Left hindlimb (tissue), 1 donor: ENCODE results near the gene RIMS1.
"Not testable (repeated sequence)": the region's sequence is repeated elsewhere in the genome, so short reads cannot be mapped to it uniquely, and the experiment has no call there.

Experiments used
- DNase-seq: peaks from one replicate; pipeline ENCODE4 v3.0.0-alpha.2; 2018

Gene RIMS1

DNA sequence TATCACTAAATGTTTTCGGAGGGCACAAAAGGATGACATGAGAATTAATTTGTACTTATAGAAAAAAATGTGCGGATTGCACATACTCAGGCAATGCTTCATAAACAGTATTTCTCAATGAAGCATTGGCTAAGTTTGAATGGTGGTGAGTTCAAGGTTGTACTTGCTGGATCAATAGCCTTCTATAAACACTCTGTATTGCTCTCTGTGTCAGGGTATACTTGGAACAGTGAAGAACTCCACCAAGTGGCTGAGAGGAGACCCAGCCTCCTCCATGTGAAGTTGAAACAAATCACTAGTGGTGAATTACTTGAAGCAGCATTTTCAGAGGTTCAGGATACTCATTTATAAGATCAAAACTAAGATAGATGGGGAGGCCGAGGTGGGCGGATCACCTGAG, 360.6 kb downstream of the RIMS1 start:
- DNase-seq = no peak

DNA sequence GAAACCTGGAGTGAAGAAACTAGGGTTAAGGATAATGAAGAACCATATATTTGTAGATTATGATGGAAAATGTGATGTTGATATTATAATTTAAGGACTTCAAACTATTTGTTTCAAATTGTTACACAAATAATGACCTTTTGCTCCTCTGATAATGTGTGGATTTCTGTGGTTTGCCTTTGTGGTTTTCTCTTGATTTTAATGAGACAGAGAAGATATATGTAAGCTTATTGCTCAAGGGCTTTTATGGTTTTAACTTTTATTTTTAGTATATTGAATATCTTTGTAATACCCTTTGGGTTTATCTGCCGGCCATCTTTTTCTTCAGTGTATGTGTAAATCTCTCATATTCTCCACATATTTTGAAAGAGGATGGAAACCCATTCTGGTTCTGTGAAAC, 362.3 kb downstream of the RIMS1 start:
- no peak for DNase-seq

DNA sequence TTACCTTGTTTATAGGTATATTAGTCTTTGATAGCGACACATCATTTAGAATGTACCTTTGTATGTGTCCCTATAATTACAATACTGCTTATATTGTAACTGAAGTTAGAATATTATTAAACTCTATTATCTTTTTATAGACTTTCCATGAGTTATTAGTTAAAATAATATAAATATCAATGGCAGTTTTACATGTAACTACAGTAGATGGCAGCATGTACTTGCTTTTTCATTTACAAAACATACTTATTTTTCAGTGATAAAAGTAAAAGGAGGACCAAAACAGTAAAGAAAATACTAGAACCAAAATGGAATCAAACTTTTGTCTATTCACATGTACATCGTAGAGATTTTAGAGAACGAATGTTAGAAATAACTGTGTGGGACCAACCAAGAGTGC, 364.3 kb downstream of the RIMS1 start:
- DNase-seq = no peak

DNA sequence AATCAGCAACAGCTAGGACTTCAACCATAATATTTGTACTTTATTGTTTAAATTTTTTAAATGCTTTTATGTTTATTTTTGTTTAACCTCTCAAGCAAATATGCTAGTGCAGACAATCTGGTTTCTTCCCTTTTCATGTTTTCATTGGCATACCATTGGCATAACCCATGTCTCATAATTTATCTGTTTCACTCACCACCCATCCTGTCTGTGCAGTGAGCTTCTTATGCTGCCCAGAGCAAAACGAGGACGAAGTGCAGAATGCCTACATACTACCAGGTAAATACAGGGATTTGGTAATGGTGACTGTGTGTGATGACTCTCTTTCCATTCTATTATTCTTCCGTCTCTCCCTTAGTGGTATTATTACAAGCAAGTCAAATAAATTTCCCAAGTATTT, 374.1 kb downstream of the RIMS1 start:
- DNase-seq = no peak

DNA sequence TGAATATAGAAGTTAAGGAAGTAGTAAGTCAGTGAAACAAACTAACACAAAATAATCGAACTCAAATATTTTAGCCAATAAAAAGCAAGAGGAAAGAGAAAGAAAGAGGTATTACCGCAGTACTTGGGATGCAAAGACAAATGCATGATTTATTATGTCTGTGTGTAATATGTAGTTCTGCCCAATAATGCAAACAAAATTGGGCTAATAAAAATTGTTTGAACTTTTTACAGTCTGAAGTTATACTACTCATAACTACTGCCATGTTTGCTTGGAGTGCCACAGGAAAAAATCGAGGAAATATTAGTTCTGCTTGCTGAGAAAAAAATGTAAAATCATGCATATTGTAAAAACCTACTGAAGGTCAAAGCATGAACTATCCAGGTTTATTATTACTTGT, 375.2 kb downstream of the RIMS1 start:
- no peak for DNase-seq

DNA sequence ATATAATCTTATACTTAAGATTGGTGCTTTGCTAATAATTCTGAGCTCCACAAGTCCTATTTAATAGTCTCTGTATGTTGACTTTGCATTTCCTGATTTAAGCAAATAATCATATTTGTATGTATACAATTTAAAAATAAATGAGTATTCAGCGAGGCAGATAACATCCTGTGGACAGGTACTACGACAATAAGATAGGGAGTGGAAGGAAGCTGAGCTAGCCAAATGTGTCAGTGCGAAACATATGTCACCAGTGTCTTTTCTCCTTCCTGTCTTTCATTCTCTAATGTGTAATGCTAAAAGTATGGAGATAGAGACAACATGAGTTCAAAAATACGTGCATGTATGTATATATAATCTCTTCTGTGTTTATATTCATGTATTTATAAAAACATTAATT, 375.9 kb downstream of the RIMS1 start:
- DNase-seq = no peak

DNA sequence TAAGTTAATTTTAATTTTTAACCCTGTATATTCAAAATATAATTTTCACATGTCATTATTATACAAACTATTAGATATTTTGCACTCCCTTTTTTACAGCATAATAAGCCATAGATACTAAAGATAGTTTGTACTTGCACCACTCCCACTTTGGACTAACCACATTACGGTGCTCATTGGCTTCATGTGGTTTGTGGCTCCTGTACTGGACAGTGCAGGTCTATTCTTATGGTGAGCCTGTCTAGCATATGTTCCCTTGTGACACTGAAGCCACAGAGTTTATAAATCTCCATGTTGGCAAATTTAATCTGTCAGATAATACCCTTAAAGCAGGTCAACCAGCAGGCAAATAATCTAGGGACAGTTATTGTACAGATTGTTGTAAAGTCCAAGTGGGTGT, 381.1 kb downstream of the RIMS1 start:
- DNase-seq = no peak

DNA sequence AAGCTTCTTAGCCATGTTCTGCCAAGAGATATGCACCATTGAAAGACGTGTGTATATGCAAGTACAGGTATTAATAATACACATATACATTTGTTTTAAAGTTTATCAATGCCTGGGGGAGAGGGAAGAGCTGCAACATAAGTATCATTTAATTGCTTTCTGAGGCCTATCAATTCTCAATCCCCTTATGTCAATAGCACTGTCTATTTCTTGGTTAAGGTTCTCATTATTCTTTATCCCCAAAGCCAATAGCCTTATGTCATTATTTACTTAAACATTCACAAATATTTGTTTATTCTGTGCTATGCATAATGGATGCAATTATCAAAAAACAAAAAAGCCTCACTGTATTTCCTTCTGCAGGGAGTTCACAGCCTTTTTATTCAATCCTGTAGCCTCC, 385.2 kb downstream of the RIMS1 start:
- DNase-seq = no peak

DNA sequence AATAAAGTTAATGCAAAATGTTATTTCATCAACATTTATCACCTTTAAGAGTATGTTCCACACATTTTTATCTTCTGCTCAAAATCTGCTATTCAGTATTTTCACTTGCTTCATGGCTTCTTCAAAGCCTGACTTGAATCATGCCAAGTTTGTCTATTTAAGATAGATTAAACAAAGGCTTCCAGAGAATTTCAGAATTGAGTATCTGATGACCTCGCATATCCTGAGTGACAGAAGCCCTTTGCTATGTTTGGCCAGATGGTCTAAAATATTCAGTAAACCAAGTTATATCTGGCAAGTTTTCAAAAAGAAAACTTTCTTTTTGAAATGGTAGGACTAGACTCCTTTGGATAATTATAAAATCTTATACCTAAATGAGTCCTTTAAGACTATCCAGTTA, 386.6 kb downstream of the RIMS1 start:
- DNase-seq = no peak

DNA sequence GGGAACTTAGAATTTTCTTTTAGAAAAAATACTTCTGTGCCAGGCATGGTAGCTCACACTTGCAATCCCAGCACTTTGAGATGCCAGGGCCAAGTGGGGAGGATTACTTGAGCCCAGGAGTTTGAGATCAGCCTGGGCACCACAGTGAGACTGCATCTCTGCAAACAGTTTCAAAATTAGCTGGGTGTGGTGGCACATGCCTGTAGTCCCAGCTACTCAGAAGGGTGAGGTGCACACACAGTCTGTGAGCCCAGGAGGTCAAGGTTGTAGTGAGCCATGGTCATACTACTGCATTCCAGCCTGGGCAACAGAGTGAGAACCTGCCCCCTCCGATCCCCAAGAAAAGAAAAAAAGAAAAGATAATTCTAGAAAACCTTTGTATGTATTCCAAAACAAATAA, 389.5 kb downstream of the RIMS1 start:
- DNase-seq = no peak

DNA sequence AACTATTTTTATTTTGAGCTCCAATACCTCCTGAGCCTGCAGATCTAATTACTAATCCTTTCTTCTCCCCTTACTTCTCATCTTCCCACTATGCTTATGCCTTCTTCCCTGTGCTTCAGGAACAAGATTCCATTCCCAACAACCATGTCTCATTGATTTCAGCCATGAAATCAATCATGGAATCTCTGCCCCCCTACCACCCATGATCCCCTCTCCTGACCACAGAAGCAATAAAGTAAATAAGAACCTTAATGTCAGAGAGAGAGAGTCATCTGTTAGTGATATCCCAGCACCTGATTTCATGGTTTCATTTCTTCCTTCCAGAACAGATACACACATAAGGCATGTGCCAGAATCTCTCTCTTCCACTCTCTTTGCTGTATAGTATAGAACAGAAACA, 395.9 kb downstream of the RIMS1 start:
- DNase-seq = no peak

DNA sequence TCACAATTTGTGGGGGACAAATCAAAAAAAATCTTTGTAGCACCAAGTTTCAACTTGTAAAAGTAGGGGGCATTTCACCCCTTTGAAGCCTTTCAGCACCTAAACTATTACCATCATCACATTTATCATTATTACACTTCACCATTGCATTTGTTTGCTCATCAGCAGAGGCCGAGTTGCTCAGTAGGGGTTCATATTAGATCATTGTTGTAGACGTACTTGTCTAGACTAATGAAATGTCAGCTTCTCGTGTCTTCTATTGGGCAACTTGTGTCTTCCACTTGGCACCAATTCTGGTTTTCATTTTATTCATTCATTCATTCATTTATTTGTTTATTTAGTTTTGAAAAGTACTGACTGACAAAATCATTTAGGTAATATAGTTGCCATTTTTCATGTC, 397.2 kb downstream of the RIMS1 start:
- DNase-seq = no peak

DNA sequence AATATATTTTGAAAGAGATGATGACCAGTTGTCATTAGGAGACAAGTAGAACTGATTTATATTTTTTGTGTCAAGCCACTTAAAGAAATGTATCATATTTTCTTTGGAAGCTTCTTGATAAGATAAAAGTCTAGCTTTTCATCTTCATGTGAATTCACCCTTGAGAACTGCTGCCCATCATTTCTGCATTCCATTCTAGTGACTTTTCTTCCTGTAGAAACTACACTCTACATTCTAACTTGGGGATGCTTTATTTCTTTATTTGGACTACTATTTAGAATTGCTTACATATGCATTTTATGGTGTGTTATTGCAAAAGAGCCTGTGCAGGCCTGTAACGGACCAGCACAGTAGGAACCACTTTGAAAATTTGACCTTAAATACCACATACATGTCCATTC, 400.6 kb downstream of the RIMS1 start:
- DNase-seq = no peak

DNA sequence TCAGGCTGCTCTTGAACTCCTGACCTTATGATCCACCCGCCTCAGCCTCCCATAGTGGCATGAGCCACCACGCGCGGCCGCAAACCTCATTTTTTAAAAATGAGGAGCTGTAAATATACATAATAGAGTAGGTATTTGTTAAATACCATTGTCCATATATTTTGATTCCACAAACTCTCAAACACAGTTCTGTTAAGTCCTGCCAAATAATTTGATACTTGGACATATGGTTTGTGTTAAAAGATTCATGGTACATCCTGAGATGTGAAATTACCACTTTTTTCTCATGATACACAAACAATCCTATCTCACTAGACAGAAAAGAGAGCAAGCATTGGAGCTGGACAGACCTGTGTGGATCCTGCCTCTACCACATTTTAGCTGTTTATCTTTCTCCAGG, 401.5 kb downstream of the RIMS1 start:
- no peak for DNase-seq

DNA sequence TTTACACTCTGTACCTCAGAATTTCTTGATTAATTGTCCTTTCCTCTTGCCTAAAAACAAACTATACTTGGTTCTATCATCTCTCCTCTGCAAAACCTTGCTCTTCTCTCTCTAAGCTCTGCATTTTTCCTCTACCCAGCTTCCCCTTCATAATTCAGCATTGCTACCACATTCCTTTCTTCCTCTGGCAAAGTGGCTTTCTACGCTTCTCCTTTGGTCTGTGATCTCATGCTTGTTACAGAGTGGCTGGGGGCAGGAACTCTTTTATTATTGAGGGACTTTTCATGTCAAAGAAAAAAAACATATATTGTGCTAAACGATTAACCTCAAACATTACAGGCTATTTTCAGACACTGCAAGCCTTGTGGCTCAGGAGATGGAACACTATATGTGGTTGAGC, 402.2 kb downstream of the RIMS1 start:
- no peak for DNase-seq

DNA sequence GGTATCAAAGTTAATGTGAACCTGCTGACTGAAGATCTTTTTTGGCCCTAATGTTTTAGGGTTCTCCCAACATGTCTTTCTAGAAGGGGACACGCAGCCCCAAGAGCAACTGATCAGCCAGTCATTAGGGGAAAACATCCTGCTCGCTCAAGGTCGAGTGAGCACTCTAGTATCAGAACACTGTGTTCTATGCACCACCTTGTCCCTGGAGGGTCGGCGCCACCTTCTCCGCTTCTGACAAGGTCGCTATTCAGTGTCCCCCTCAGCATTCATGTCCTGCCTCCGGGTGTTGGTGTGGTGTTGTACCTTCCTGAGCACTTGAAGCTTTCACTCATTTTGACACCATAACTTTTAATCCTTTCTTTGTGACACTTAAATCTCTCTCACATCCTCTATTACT, 404.3 kb downstream of the RIMS1 start:
- no peak for DNase-seq

DNA sequence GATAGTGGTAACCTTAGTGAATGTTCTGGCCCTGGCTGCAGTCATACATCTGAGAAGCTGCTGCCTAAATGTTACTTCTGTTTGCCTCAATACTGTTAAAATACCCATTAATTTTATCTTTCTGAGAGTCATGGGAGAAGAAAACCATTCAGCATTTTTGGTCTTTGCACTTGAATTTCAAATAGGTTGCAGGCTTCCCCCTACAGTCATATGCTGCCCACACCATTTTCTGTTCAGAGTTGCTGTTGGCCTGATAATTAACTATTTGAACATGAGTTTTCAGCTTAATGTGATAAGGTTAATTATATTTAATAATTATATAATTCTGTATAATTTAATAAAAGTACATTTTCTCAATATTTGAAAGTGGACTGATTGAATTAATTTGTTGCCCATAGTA, 410.0 kb downstream of the RIMS1 start:
- no peak for DNase-seq

DNA sequence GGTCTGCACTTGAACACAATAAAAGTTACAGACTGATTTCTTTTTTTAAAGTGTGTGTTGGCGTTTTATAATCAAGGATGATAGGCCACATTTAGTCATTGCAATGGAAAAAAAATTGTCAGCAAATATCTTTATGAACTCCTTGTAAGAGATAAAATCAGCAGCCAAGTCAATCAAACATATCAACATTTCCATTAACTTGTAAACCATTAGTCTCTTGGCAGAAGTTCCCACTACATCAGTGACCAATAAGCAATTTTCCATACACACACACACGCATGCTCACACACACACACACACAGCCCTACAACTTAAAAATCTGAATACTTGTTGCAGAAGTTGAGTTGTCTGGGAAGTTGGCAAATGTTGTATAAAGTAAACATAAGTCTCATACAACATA, 419.6 kb downstream of the RIMS1 start:
- DNase-seq = no peak

DNA sequence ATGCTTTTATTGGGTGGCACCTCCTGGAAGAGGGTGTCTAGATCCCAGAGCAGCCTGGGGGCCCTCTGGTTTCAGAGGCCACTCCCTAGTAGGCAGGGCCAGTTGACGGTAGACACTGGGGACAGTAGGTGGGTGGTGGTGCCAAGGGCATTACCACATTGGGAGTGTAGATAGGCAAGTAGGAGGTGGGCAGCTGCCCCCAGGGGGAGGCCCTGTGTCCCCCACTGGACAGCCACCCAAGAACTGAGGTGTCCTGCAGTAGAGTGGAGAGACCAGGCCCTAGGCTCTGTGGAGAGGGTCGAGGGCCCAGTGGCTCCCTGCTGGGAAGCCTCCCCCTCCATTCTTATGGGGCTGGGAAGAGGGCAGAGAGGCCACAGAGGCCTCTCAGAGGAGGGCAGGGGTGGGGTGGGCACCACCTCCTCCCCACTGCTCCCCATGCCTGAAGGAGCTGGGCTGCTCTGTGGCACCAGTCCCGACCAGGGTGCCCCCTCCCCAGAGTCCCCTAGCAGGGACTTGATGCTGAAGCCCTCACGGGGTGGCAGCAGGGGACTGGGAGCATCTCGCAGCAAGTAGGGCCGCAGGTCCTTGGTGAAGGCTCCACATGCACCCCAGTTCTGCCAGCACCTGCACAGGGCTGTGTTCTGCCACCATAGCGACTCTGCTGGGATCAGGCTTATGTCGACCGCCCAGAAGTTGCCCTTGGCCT, 430.5 kb downstream of the RIMS1 start:
- peak; percentile 23 for DNase-seq

DNA sequence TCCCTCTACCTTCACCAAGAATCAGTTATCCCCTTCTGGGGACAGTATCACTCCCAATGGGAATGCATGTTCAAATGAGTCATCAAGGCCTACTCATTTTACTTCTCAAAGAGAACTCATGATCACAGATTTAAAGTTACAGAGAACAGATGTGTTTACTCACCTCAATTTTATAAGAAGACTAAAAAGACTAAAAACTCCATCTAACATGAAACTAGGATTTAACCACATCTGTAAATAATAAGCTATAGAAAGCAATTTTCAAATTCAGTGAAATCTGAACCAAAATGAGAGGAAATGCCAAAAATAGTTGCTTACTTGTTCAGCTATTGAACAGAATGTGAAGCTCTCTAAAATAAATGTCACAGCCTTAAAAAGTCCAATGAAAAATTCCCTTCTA, 435.4 kb downstream of the RIMS1 start:
- DNase-seq = no peak

DNA sequence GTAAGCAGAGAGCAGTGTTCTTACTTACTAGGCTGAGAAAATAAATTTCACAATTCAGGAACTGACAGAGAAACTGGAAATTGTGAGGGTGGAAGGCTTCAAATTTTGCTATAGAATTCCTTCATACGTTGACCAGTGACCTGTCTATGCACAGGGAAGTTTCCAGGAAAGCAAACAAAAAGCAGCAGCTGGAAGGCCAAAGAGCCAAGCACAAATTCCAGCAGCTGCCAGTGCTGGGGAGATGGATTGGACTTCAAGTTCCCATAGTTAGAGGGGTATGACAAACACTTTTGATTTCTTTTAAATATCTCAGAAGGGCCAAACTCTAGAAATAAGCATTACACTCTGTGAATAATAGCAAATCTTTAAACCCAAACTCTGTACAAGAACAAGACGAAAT, 436.4 kb downstream of the RIMS1 start:
- no peak for DNase-seq

DNA sequence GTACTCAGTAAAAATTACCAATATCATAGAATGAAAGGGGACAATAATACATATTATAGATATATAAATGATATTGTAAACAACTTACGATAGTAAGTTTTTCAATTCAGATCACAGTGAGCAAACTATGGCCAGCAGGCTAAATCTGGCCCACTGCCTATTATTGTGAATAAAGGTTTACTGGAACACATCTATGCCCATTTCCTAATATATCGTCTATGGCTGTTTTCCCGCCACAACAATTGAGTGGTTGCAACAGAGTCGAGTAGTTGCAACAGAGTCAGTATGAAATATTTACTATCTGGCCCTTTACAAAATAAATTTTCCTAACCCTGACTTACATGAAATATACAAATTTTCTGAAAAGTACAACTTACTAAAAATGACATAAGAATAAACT, 438.2 kb downstream of the RIMS1 start:
- DNase-seq = no peak

DNA sequence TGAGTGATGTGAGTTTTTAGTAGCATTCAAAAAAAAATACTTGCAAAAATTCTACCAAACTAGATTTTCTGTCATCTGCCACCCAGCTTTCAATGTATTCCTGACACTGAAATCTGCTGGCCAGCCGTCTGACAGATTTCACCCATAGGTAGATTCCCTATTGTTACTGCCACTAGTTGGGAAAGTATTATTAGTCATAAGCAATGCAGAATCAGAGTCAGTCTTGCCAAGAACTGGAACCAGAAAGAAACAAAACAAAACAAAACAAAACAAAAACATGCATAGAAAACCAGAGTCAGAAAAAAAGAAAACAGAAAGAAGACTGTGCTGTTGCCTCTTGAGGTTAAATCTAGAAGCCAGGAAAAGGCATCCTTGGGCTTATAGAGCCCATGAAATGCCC, 442.4 kb downstream of the RIMS1 start:
- DNase-seq = no peak

DNA sequence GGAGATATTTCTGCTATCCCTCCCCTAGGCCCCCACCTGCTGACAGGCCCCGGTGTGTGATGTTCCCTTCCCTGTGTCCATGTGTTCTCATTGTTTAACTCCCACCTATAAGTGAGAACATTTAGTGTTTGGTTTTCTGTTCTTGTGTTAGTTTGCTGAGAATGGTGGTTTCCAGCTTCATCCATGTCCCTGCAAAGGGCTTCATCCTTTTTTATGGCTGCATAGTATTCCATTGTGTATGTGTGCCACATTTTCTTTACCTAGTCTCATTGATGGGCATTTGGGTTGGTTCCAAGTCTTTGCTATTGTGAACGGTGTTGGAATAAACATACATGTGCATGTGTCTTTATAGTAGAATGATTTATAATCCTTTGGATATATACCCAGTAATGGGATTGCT, 448.9 kb downstream of the RIMS1 start:
- not testable (repeated sequence) for DNase-seq

DNA sequence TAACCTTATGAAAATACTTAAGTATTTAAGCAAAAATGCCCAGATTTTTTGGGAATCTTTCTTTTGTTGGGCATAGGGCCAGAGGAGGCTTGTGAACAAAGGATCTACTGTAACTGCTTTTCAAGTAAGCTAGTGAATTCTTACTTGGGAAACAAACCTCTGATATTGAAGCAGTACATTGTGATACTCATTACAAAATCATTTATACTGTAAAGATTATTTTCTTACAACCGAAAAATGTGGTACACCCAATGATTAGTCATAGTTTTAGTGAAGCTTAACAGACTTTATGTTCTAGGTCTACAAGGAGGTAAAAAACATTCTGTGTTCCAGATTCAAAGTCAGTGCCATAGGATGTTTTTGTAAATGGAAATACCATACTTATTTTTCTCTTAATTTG, 462.6 kb downstream of the RIMS1 start:
- DNase-seq = no peak
